ENCODE measurements around the gene XXYLT1.

The XXYLT1 gene

DNA sequence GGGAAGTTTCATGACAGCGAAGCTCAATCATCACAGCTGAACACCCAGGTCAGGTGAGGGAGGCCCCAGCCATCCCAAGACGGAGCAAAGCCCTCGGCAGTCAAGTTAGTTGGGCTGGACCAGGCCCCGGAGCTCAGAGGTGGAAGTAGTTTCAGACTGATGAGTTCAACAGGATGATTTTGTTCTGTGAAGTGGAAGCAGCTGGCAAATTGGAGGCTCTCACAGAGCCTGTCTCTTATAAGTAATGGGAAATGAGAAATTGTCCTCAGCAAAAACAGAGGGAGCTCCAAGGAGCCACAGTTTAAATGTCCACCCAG is 245.1 kb downstream of the XXYLT1 start:
- no peak for DNase-seq (ENCODE audit: low read depth in 2 of 2)

DNA sequence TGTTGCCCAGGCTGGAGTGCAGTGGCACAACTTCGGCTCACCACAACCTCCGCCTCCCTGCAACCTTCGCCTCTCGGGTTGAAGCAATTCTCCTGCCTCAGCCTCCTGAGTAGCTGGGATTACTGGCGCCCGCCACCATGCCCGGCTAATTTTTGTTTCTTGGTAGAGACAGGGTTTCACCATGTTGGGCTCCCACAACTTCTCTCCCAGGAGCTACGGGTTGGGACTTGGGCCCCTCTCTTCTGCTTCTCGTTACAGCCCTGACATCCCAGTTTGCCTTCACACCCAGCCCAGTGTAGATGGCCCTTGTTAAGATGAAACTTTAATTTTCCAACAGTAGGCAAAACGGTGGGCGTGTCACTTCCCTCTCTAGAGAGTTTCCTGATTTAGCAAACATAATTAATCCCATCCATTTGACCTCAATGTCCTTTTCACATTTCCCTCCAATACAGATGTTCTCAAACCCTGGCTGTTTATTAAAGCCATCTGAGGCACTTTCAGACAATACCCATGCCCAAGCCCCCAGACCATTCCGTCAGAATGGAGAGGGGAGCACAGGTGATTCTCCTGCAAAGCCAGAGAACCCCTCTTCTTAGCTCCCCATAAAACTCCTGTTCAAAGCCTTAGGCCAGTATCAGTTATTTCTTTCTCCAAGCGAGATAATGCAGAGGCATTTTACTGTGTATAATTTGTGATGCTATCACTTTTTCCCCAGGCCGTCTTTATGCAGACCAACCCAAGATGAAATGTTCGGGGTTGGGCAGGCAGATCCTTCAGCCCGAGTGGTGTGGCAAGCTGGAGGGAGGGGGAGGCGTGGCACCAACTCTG is 245.7 kb downstream of the XXYLT1 start:
- no peak for DNase-seq (ENCODE audit: low read depth in 2 of 2)

DNA sequence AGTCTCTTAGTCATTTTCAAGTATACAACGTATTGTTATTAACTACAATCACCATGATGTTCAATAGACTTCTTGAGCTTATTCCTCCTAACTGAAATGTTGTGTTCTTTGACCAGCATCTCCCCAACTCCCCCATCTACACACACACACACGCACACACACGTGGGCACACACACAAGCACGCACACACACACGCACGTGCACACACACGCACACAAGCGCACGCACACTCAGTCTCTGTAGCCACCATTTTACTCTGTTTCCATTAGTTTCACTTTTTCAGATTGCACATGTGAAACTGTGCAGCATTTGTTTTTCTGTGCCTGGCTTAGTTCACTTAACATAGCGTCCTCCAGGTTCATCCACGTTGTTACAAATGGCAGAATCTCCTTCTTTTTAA is 247.0 kb downstream of the XXYLT1 start:
- DNase-seq (ENCODE audit: low read depth in 2 of 2), result no peak

DNA sequence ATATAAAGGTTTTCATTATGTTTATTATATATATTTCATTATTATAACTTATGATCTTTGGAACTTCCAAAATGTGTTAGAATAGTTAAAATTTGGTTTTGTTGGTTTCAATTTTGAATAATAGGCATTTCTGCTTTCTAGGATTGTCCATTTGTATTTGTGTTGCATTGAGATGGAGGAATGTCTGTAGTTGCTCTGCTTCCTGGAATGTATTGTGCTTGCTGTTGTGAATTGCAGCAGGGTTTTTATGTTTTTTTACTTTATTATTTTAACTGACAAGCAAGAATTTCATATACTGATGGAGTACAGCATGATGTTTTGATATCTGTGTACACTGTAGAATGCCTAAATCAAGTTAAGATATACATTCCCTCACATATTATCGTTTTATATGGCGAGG is 247.4 kb downstream of the XXYLT1 start:
- no peak for DNase-seq (ENCODE audit: low read depth in 2 of 2)

DNA sequence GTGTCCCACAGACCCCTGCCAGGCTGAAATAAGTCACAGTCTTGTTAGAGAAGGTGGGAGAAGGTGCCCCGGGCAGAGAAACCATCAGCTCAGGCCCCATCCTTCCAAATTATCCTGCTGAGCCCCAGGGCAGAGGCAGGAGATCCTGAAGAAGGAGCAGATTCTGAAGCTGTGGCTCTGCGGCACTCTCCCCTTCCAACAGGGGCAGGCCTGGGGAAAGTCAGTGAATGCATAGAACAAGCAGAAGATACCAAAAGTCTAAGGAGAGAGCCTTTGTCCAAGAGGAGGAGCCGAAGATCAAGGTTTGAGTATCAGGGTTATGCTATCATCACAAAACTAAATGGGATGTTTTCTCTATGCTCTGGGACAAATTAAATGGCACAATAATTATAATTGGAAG is 249.3 kb downstream of the XXYLT1 start:
- no peak for DNase-seq (ENCODE audit: low read depth in 2 of 2)

DNA sequence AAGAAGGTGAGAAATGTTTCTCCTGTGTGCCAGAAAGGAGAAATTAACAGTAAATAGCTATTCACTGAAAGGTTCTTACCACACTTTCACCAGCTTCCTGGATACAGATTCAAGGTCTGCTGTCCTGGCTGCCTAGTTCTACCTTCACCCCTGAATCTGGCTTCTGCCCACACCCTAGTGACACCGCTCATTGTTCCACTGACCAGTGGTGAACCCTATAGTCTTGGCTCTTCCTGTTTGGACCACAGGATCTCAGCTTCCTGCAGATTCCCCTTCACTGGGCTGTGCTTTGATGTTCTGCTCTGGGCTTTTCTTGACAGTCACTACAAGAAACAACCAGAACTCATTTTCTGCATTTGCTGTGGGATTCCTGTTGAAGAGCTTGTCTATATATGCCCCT is 250.0 kb downstream of the XXYLT1 start:
- DNase-seq (ENCODE audit: low read depth in 2 of 2), result no peak

DNA sequence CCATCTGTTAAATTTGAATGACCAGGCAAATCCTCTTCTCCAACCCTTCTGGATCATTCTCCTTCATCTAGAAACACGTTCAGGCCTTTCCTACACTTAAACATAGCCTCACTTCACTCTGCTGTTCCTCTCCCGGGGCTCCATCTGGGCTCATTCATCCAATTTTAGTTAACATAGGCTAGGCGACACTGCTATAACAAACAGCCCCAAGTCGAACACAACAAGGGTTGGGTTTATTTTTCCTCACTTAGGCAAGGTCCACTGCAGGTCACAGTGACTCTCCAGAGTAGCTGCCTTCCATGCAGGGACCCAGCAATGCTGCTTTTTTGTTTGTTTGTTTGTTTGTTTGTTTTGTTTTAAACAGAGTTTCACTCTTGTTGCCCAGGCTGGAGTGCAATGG is 250.8 kb downstream of the XXYLT1 start:
- DNase-seq (ENCODE audit: low read depth in 2 of 2), result no peak

DNA sequence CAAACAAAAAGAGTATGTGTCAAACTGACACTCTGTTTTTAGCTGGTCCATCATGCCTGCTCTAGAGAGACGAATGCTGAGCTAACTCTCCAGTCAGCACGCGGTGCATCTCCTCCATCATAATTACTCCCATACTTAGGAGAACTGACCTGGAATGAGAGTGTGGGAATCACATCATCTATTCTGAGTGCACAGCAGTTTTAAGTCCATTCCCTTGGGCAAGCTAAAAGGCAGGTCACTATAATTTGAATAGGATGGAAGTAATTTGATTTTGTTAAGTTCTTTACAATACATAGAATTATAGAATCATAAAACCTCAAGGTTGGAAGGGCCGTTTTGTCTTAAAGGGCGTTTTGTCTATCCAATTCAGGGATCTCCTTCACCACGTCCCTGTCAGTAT is 251.6 kb downstream of the XXYLT1 start:
- DNase-seq (ENCODE audit: low read depth in 2 of 2), result no peak
